MM.1S (cell line): ENCODE results near the gene UCP3.

Experiments
- DNase-seq: peaks from one replicate; pipeline ENCODE4 v3.0.0-alpha.2; 2015
- H2AFZ ChIP-seq: fragments of 300-600 bp; sonication (generic); 2 replicates; pipeline ENCODE4 v1.6.0; 2016; ENCODE audit warnings: antibody characterized with exemption, low read length
- H3F3A ChIP-seq: fragments of 300-600 bp; sonication (generic); 2 replicates; pipeline ENCODE4 v1.6.1; 2016; ENCODE audit warnings: mild to moderate bottlenecking, antibody characterized with exemption, low read length, moderate library complexity, mixed read lengths; ENCODE audit not compliant: insufficient read depth
- H3K27ac ChIP-seq: fragments of 300-600 bp; sonication (generic); 2 replicates; pipeline ENCODE4 v1.5.1; 2016; ENCODE audit warnings: mild to moderate bottlenecking, low read length
- H3K27me3 ChIP-seq: fragments of 300-600 bp; sonication (generic); replicated peaks from 2 replicates; pipeline ENCODE4 v1.6.0; 2016; ENCODE audit warnings: low read length; ENCODE audit not compliant: insufficient read depth
- H3K36me3 ChIP-seq: fragments of 300-600 bp; sonication (generic); replicated peaks from 2 replicates; pipeline ENCODE4 v1.6.1; 2016; ENCODE audit warnings: mild to moderate bottlenecking, low read length, mixed read lengths; ENCODE audit not compliant: insufficient read depth
- H3K4me1 ChIP-seq: fragments of 300-600 bp; sonication (generic); 2 replicates; pipeline ENCODE4 v1.6.1; 2016; ENCODE audit warnings: low read length, mixed read lengths
- H3K4me2 ChIP-seq: fragments of 300-600 bp; sonication (generic); 2 replicates; pipeline ENCODE4 v1.6.0; 2016; ENCODE audit warnings: low read depth, low read length
- H3K4me3 ChIP-seq: fragments of 300-600 bp; sonication (generic); 2 replicates; pipeline ENCODE4 v1.5.1; 2016; ENCODE audit warnings: low read length, mixed read lengths
- H3K79me2 ChIP-seq: fragments of 300-600 bp; sonication (generic); 2 replicates; pipeline ENCODE4 v1.6.1; 2016; ENCODE audit warnings: mixed run types, low read length, mixed read lengths
- H3K9ac ChIP-seq: fragments of 300-600 bp; sonication (generic); 2 replicates; pipeline ENCODE4 v1.6.1; 2016; ENCODE audit warnings: low read length, mixed read lengths
- H3K9me2 ChIP-seq: fragments of 300-600 bp; sonication (generic); replicated peaks from 2 replicates; pipeline ENCODE4 v1.6.1; 2016; ENCODE audit warnings: mild to moderate bottlenecking, low read length, mixed read lengths; ENCODE audit not compliant: insufficient read depth
- H3K9me3 ChIP-seq: fragments of 300-600 bp; sonication (generic); replicated peaks from 2 replicates; pipeline ENCODE4 v1.6.1; 2016; ENCODE audit warnings: mild to moderate bottlenecking, low read length, mixed read lengths; ENCODE audit not compliant: insufficient read depth
- H4K20me1 ChIP-seq: fragments of 300-600 bp; sonication (generic); 2 replicates; pipeline ENCODE4 v1.6.1; 2016; ENCODE audit warnings: mild to moderate bottlenecking, low read length, moderate library complexity, mixed read lengths; ENCODE audit not compliant: insufficient read depth
- CTCF ChIP-seq: fragments of 300-600 bp; sonication (generic); IDR thresholded peaks from 2 replicates; pipeline ENCODE4 v1.5.1; 2016; ENCODE audit warnings: antibody characterized with exemption, low read length, mixed read lengths
- EZH2 ChIP-seq: fragments of 300-600 bp; sonication (generic); optimal IDR thresholded peaks from 2 replicates; pipeline ENCODE3; 2017; ENCODE audit warnings: low read depth, mild to moderate bottlenecking, antibody characterized with exemption, low read length, mixed read lengths
- EZH2phosphoT487 ChIP-seq: fragments of 300-600 bp; sonication (generic); IDR thresholded peaks from 2 replicates; pipeline ENCODE4 v1.6.1; 2018; ENCODE audit warnings: antibody characterized with exemption, low read length

The UCP3 gene

GRCh38 chr11:74006743-74007304 lies 2.1 kb downstream of the UCP3 start:
- no peaks in the 10 kb centered on the region for H3K79me2 ChIP-seq
- no peaks in the 10 kb centered on the region for H4K20me1 ChIP-seq
- H2AFZ ChIP-seq, result no peak overlapping the region
- no peak overlapping the region for H3K9ac ChIP-seq
- H3K4me3 ChIP-seq, result no peak overlapping the region
- TF ChIP-seq CTCF, result no peak
- TF ChIP-seq EZH2phosphoT487, result no peak
- TF ChIP-seq EZH2, result no peak
- H3K4me1 ChIP-seq, result no peaks in the 10 kb centered on the region
- H3K36me3 ChIP-seq, result no peaks in the 10 kb centered on the region
- no peaks in the 10 kb centered on the region for H3K27me3 ChIP-seq
- H3K27ac ChIP-seq, result no peak overlapping the region
- no peaks in the 10 kb centered on the region for H3K9me2 ChIP-seq
- H3K4me2 ChIP-seq, result no peak overlapping the region
- no peak for DNase-seq
- no peaks in the 10 kb centered on the region for H3K9me3 ChIP-seq
- H3F3A ChIP-seq, result no peaks in the 10 kb centered on the region

- Histone ChIP-seq H3K27me3 (no peaks in the 10 kb centered on the region), H3K4me3 (no peak overlapping the region), H2AFZ (no peak overlapping the region), H4K20me1 (no peaks in the 10 kb centered on the region), H3K9me2 (no peaks in the 10 kb centered on the region), H3K79me2 (no peaks in the 10 kb centered on the region), H3K4me1 (no peaks in the 10 kb centered on the region), H3K27ac (no peak overlapping the region), H3F3A (no peaks in the 10 kb centered on the region), H3K9ac (no peak overlapping the region), H3K36me3 (no peaks in the 10 kb centered on the region), H3K4me2 (no peak overlapping the region), H3K9me3 (no peaks in the 10 kb centered on the region)
- DNase-seq, result no peak
- TF ChIP-seq EZH2, result no peak
- no peak for TF ChIP-seq CTCF
- TF ChIP-seq EZH2phosphoT487, result no peak
These were observed 3.0 kb downstream of the UCP3 start for GRCh38 chr11:74005721-74006517.

GRCh38 chr11:74004759-74005615 lies 3.9 kb downstream of the UCP3 start:
- Histone ChIP-seq H3K27ac (no peak overlapping the region), H3K4me1 (no peaks in the 10 kb centered on the region), H3F3A (no peaks in the 10 kb centered on the region), H3K9ac (no peak overlapping the region), H3K4me2 (no peak overlapping the region), H3K27me3 (no peaks in the 10 kb centered on the region), H3K4me3 (no peak overlapping the region), H3K79me2 (no peaks in the 10 kb centered on the region), H3K36me3 (no peaks in the 10 kb centered on the region), H3K9me2 (no peaks in the 10 kb centered on the region), H3K9me3 (no peaks in the 10 kb centered on the region), H4K20me1 (no peaks in the 10 kb centered on the region), H2AFZ (no peak overlapping the region)
- DNase-seq, result peak; percentile 16
- no peak for TF ChIP-seq EZH2
- TF ChIP-seq EZH2phosphoT487, result no peak
- no peak for TF ChIP-seq CTCF
